NCI-H524 (cell line): ENCODE data around the gene MIEF1.

Source experiments
- DNase-seq, 2 experiments: peaks; one replicate each; lab custom pipeline; 2025; lab: John Stamatoyannopoulos, UW

The MIEF1 gene

GRCh38 chr22:39556970-39557841 is 55.1 kb downstream of the MIEF1 start:
- DNase-seq, result peak in 1 of 2 experiments; percentile 55

GRCh38 chr22:39558254-39558727 is 56.2 kb downstream of the MIEF1 start:
- no peak for DNase-seq

- DNase-seq, result no peak
Measured at GRCh38 chr22:39558950-39559349, 56.9 kb downstream of the MIEF1 start.

GRCh38 chr22:39559456-39560105 is 57.5 kb downstream of the MIEF1 start:
- no peak for DNase-seq

GRCh38 chr22:39560127-39560526 is 58.0 kb downstream of the MIEF1 start:
- no peak for DNase-seq

- DNase-seq, result no peak
Measured at GRCh38 chr22:39562839-39563489, 60.9 kb downstream of the MIEF1 start.

GRCh38 chr22:39563571-39564428 is 61.7 kb downstream of the MIEF1 start:
- DNase-seq, result no peak

- no peak for DNase-seq
Measured at GRCh38 chr22:39565414-39565944, 63.4 kb downstream of the MIEF1 start.

GRCh38 chr22:39567135-39567946 is 65.3 kb downstream of the MIEF1 start:
- DNase-seq, result no peak
